GM20431 (cell line): ENCODE measurements around the gene SLC22A17.
"Not testable (repeated sequence)": the region's sequence is repeated elsewhere in the genome, so short reads cannot be mapped to it uniquely, and the experiment has no call there.

Experiments
- in situ Hi-C: fragments of 300-500 bp; cut with MseI, MboI; formaldehyde crosslinking; loops from one replicate; pipeline ENCODE4 v1.15.0; 2020; ENCODE audit warnings: low sequenced_read_pairs; ENCODE audit not compliant: unreplicated experiment

The SLC22A17 gene

DNA sequence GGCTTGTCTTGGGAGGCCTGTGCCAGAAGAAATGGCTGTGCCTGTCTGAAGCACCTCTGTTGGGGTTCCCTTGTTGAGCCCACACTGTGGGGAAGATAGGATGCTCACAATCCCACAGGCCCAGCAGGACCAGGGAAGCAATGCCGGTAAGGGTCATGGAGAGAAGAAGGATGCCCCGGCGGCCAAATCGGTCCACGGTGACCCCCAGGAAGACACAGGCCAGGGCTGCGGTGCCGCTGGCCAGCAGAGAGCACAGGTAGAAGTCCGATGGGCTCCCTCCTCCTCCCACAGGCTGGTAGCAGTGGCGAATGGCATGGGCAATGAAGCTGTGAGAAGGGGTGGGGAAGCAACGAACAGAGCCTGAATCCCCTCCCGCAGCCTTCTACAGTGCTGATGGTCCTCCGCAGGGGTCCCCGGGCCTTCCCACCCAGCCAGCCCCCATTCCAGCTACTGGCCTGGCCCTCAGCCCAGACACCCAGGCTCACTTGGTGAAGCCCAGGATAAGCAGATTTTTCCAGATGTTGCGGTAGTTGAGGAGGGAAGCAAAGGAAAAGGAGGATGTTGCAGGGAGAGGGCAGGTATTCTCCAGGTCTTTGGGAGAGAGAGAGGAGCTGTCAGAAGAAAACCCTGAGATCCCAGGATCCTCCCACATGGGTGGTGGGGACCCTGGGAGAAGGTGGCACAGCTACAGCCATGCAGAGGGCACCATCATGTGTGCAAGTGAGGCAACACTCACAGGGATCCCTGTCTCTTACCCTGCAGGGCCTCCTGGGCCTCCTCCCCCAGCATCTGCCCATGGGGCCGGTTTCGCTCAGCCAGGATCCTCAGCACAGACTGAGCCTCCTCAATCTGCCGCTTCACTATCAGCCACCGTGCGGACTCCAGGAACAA, 5.0 kb downstream of the SLC22A17 start:
- in situ Hi-C loops, result no loop called here

DNA sequence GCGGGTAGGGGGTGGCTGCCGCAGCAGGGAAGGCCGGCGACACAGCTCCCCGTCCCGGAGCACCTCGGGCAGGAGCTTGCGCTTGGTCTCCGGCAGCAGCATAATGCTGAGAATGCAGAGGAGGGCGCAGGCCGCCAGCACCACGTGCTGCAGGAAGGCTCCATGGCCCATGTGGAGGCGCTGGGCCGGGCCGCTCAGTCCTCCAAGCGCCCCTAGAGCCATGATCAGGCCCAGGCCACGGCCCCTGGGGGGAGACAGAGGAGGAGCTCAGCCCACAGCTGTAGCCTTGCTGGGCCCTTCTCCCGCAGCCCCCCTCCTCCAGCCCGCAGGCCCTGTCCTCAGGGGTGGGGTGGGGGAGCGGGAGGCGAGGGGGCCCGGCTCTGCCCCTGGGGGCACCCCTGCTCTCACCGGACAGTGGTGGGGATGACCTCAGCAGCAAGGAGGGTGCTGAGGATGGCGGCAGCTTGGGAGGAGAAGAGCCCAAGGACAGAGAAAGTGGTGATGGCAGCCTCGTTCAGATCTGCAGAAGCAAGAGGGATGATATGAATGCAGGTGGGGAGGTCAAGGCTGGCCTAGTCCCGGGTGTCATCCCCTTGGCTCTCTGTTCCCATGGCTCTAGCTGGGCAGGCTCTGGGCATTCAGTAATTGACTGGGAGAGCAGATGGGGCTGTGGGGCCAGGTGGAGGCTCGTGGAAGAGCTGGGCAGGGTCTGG, 5.8 kb downstream of the SLC22A17 start:
- in situ Hi-C loops, result no loop called here

DNA sequence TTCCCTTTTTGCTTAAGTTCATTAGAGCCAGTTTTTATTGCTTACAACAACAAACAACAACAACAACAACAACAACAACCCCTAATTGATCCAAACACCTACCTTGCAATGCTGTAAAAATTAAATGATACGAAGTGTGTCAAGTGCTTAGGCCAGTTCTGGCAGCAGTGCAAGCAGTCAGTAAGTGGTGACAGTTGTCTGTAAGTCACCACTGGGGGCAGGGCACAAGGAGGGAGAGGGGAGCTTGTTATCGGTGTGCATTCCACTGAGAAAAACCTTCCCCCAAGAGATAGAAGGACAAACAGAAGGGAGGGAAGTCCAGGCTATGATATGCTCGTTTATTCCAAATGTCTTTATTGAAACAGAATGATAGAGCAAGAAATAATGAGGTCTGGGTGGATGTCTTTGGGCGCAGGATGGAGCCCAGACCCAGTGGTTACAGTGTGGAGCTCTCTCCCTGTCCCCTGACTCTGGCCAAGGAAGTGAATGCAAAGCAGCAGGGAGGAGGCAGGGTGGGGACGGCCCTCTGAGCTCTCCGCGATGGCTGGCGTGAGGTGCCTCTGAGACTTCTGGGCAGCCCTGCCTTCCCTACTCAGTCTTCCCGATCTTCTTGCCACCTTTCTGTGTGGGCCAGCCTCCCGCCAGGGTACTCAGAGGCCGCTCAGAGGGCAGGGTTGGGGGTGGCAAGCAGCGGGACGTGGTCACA, 6.5 kb downstream of the SLC22A17 start:
- in situ Hi-C loops, result no loop called here

DNA sequence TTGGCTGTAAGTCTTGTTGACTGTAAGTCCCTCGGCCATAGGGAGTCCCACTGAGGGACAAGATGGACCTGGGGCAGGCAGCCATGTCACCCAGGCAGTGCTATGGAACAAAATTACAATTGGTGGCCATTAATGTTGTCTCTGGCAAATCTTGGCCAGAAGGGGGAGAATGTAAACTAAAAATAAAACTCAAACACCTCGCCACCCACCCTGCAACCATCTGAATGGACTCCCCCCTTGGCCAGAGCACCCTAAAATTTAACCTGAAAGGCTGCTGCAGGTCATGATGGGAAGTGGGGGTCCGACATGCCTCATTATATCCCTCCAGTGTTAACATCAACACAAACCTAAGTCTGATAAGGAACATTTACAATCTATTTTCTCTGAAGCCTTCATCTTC, 8.2 kb downstream of the SLC22A17 start:
- in situ Hi-C loops, result no loop called here

DNA sequence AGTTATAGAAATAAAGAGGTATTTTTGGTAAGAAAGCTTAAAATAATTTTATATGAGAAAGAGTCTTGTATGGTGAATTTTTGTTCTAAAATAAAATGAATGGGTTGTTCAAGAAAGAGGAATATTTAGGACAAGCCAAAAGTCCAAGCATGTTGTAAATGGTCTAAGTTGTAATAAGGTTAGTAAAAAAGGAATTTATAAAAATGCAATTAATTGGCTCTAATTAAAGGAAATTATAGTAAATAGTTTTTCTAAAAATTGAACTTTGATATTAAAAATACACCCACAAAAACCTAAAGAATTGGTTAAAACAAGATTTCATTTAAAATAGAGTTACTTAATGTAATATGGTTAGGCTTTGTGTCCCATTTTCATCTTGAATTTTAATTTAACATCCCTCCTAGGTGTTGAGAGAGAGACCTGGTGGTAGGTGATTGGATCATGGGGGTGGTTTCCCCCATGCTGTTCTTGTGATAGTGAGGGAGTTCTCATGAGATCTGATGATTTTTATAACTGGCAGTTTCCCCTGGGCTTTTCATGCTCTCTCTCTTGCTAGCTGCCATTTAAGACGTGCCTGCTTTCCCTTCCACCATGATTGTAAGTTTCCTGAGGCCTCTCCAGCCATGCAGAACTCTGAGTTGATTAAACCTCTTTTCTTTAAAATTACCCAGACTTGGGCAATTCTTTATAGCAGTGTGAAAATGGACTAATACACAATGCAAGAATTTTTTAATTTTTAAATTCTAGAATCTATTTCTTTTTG, 13.0 kb downstream of the SLC22A17 start:
- in situ Hi-C loops, result no loop called here

DNA sequence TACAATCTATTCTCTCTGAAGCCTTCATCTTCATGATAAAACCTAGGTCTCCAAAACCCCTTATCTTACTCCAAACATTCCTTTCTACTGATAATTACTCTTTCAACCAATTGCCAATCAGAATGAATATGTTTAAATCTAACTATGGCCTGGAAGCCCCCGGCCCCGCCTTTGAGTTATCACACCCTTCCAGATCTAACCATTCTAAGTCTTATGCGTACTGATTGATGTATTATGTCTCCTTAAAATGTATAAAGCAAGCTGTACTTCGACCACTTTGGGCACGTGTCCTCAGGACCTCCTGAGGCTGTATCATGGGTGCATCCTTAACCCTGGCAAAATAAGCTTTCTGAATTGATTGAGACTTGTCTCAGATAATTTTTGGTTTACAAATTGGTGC, 17.1 kb downstream of the SLC22A17 start:
- in situ Hi-C loops, result no loop called here

DNA sequence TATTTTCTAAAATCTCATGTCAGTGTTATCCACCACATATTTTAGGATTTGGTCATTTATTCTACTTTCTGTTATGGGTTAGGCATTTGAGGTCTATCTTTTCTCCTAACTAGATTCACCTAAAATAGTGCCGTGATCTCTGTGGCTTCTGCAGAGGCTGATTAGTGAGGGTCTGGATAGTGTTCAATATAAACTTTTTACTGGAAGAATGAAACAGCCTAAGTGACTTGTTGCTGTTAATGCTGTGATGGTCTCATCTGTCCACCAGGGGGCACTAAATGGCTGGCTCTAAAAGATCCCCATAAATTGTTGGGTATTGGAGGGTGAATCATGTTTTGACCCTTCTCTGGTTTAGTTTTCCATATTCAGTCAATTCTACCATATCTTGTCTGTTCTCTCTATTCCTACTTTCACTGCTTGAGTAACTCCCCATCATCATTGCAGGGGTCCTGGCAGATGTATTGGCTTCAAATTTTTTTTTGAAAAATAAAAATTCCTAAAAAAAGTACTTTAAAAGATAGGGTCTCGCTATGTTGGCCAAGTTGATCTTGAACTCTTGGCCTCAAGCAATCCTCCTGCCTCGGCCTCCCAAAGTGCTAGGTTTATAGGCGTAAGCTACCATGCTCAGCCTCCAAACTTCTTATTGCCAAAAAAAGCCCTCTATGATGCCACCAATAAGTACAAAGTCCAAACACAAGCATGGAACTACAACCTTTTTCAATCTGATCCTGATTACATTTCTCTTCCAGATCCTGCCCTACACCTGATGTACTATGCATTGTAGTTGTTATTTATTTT, 24.5 kb downstream of the SLC22A17 start:
- in situ Hi-C loops, result no loop called here

DNA sequence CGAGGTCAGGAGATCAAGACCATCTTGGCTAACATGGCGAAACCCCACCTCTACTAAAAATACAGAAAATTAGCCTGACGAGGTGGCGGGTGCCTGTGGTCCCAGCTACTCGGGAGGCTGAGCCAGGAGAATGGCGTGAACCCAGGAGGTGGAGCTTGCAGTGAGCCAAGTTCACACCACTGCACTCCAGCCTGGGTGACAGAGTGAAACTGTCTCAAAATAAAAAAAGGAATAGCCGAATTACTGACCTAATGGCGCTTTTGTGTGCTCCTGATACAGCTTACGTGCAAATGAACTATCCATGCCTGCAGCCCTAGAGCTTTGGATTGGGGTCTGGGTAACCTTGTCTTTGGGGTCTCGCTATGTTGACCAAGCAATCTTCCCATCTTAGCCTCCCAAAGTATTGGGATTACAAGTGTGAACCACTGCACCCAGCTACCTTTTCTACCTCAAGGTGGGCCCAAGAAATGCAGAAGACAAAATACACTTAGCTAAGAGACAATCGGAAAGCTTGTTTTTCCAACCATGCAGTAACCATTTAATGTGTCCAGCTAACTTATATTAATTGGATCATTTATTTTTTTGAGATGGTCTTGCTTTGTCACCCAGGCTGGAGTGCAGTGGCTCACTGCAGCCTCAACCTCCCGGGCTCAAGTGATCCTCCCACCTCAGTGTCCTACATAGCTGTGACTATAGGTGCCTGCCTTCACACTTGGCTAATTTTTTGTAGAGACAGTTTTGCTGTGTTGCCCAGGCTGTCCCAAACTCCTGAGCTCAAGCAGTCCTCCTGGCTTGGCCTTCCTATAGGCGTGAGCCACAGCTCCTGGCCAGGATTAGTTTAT, 26.0 kb downstream of the SLC22A17 start:
- in situ Hi-C loops, result no loop called here

DNA sequence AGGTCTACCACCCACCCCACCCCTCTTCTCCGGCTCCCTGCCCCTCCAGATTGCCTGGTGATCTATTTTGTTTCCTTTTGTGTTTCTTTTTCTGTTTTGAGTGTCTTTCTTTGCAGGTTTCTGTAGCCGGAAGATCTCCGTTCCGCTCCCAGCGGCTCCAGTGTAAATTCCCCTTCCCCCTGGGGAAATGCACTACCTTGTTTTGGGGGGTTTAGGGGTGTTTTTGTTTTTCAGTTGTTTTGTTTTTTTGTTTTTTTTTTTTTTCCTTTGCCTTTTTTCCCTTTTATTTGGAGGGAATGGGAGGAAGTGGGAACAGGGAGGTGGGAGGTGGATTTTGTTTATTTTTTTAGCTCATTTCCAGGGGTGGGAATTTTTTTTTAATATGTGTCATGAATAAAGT, 26.9 kb downstream of the SLC22A17 start:
- in situ Hi-C loops, result not testable (repeated sequence)

DNA sequence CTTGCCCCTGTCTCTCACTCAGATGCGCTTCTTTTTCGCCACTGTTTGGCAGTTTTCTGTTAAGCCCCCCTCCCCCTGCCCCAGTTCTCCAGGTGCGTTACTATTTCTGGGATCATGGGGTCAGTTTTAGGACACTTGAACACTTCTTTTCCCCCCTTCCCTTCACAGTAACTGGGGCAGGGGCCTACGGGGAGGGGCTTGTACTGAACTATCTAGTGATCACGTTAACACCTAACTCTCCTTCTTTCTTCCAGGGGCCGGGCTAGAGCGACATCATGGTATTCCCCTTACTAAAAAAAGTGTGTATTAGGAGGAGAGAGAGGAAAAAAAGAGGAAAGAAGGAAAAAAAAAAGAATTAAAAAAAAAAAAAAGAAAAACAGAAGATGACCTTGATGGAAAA, 27.7 kb downstream of the SLC22A17 start:
- in situ Hi-C loops, result no loop called here

DNA sequence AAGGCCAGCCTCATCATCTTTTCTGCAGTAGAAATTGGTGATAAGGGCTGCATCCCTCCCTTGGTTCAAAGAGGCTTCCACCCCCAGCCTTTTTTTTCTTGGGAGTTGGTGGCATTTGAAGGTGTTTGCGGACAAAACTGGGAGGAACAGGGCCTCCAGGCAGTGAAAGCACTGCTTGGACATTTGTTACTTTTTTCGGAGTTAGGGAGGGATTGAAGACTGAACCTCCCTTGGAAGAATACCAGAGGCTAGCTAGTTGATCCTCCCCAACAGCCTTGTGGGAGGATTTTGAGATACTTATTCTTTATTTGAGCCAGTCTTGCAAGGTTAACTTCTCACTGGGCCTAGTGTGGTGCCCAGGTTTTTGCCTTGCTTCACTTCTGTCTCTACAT, 28.2 kb downstream of the SLC22A17 start:
- in situ Hi-C loops, result no loop called here

DNA sequence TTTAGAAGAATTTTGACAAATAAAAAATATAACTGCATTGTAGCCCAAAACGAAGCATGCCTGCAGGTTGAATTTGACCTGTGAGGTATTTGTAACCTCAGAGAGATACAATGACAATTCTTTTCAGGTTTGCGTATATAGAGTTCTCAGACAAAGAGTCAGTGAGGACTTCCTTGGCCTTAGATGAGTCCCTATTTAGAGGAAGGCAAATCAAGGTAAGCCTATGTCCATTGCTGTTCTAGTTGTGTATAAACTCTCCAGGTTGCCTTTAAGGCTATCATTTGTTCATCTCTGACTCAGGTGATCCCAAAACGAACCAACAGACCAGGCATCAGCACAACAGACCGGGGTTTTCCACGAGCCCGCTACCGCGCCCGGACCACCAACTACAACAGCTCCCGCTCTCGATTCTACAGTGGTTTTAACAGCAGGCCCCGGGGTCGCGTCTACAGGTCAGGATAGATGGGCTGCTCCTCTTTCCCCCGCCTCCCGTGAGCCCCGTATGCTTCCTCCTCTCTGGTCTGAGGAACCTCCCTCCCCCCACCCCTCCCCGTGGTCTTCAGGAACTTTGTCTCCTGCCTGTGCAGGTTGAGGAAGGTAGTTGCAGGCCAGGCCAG, 28.7 kb downstream of the SLC22A17 start:
- in situ Hi-C loops, result no loop called here

DNA sequence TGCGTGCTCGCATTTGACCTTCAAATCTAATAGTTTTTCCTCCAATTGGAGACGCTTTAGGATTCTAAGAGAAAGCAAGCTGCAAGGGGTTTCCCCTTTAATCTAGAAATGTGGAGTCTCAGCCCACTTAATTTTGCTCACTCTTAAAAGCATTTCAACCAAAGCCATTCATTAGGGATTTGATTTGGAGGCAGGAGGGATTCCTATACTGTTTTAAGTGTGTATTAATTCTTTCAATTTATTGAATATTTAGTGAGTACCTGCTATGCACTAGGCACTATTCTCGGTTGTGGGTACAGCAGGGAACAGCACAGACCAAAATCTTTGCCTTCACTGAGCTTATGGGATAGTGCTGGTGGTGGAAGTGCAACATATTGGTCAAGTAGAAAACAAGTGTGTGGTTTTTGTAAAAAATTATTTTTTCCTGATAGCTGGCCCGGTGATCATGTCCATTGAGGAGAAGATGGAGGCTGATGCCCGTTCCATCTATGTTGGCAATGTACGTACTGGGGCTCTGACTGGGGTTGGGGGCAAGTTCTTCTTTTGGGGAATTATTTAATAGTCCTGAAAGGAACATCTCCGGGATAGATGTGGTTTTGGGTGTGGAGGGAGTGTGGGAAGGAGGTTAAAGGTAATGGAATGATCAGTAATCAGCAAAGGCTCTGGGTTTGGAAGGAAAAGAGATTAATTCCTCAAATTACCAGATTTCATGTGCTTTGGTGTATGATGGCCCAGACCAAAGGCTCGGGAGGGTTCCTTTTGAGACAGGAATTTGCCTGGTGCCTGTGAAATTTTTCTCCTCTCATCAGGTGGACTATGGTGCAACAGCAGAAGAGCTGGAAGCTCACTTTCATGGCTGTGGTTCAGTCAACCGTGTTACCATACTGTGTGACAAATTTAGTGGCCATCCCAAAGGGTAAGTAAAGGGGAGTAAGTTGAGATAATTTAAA, 29.8 kb downstream of the SLC22A17 start:
- in situ Hi-C loops, result no loop called here

DNA sequence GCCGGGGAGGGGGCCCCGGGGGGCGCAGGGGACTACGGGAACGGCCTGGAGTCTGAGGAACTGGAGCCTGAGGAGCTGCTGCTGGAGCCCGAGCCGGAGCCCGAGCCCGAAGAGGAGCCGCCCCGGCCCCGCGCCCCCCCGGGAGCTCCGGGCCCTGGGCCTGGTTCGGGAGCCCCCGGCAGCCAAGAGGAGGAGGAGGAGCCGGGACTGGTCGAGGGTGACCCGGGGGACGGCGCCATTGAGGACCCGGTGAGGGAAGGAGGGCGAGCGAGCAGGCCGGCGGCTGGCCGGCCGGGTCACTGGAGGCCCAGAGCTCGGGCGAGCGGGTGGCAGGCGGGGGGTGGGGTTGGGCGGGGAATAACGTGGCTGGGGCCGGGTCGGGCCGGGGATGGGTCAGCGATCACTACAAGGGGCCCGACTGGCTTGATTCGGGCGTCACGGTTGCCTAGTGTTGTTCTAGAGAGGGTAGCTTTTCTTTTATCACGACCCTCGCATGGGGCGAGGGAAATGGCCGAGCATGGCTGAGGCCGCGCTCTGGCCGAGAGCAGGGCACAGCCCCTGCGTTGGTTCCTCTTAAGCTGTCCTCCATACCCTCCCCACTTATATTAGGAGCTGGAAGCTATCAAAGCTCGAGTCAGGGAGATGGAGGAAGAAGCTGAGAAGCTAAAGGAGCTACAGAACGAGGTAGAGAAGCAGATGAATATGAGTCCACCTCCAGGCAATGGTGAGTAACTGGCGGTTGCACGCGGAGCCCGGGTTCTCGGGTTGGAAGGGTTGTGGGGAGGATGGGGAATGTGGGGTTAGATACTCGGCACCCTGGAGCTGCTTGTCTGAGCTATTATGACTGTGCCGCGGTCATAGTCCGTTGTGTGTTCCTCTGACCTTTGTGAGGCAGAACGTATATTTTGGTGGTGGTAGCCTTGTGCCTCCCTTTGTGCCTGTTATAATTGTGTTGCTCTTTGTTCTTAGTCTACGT, 30.8 kb downstream of the SLC22A17 start:
- in situ Hi-C loops, result no loop called here

DNA sequence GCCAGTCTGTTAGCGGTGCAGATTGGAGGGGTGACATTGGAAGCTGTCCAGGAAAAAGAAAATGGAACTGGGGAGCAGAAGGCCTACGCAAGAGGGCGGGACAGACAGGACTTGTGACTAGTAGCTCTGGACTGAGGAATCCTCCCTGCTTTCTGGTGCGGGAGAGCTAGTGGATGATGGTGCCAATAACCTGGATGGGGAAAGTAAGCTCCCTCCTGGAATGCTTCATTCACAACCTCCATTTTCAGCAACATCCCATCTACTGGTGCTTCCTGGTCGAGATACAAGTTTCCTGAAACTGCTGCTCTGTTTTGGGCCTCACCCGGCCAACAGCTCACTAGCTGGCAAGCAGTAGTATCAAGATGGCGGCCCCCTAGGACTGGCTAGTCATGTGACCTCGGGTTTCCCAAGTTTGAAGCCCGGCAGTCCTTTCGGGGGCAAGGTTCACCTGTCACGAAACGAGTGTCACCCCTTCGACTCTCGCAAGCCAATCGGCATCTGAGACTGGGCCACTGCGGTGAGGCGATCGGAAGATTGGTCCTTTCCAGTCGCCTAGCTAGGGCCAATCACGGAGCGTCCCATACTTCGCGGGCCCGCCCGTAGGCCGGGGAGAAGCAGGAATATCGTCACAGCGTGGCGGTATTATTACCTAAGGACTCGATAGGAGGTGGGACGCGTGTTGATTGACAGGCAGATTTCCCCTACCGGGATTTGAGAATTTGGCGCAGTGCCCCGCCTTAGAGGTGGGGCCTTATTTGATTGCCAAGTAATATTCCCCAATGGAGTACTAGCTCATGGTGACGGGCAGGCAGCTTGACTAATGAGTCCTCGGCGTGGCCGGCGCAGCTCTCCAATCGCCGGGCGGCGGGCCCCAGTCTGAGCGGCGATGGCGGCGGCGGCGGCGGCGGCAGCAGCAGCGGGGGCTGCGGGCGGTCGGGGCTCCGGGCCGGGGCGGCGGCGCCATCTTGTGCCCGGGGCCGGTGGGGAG, 31.8 kb downstream of the SLC22A17 start, which contains the start of gene PABPN1:
Gene PABPN1 (plus strand): TSS at position 874 of the 988 bp plus-strand sequence. CDS start 13 bp downstream, at position 887.
- in situ Hi-C loops, result no loop called here
